Endodermal cell (in vitro differentiated cells): Measurements from ENCODE around the gene FCSK. TPM values are rescaled to one million over a fixed set of nuclear protein-coding genes. Genes with fewer than 3 reads are reported as not detected.

ENCODE experiments used
- DNase-seq: peaks from one replicate; pipeline ENCODE4 v3.0.0-alpha.2; 2017
- H3K27ac ChIP-seq: 2 replicates; pipeline ENCODE4 v1.5.1; 2013; ENCODE audit warnings: mild to moderate bottlenecking, low read depth, low read length, moderate library complexity
- H3K27me3 ChIP-seq: 2 replicates; pipeline ENCODE4 v1.6.1; 2013; ENCODE audit warnings: mild to moderate bottlenecking, low read length, moderate library complexity; ENCODE audit not compliant: insufficient read depth, control insufficient read depth, poor library complexity, severe bottlenecking
- H3K36me3 ChIP-seq: 2 replicates; pipeline ENCODE4 v1.7.0; 2013; ENCODE audit warnings: mild to moderate bottlenecking, low read length, moderate library complexity; ENCODE audit not compliant: control insufficient read depth, insufficient read depth
- H3K4me1 ChIP-seq: one replicate; pipeline ENCODE4 v1.7.0; 2013; ENCODE audit warnings: low read length; ENCODE audit not compliant: control insufficient read depth, insufficient read depth
- H3K4me3 ChIP-seq: 2 replicates; pipeline ENCODE4 v1.5.1; 2013; ENCODE audit warnings: mild to moderate bottlenecking, low read length, moderate library complexity
- H3K9ac ChIP-seq: 2 replicates; pipeline ENCODE4 v1.6.1; 2013; ENCODE audit warnings: mild to moderate bottlenecking, low read length, moderate library complexity; ENCODE audit not compliant: poor library complexity, severe bottlenecking; ENCODE audit errors: extremely low read depth
- H3K9me3 ChIP-seq: 2 replicates; pipeline ENCODE4 v1.6.1; 2013; ENCODE audit warnings: mild to moderate bottlenecking, low read length, moderate library complexity; ENCODE audit not compliant: control insufficient read depth
- H3K27ac Mint-ChIP-seq: 2 replicates; pipeline ENCODE4 v1.8.0; 2020; ENCODE audit warnings: mixed read lengths
- H3K27me3 Mint-ChIP-seq: 2 replicates; pipeline ENCODE4 v1.8.0; 2021; ENCODE audit warnings: mild to moderate bottlenecking, mixed read lengths; ENCODE audit not compliant: insufficient read depth
- H3K36me3 Mint-ChIP-seq: 2 replicates; pipeline ENCODE4 v1.8.0; 2020; ENCODE audit warnings: low read depth, mixed read lengths
- H3K4me1 Mint-ChIP-seq: 2 replicates; pipeline ENCODE4 v1.8.0; 2020; ENCODE audit warnings: mixed read lengths
- H3K4me3 Mint-ChIP-seq: 2 replicates; pipeline ENCODE4 v1.8.0; 2020; ENCODE audit warnings: mild to moderate bottlenecking, moderate library complexity, mixed read lengths
- H3K9me3 Mint-ChIP-seq: 2 replicates; pipeline ENCODE4 v1.8.0; 2020; ENCODE audit warnings: mild to moderate bottlenecking, mixed read lengths
- WGBS, 2 experiments: methylation state at CpG; one replicate each; pipeline versions ENCODE4 v1.1.5 to v1.1.7; 2013; ENCODE audit warnings: missing lambda C conversion rate in 2 of 2, mixed read lengths in 1 of 2; ENCODE audit not compliant: insufficient coverage in 1 of 2, insufficient read length in 1 of 2; 5-methylcytosine and 5-hydroxymethylcytosine counted together
- total RNA-seq, 2 donors: library from RNA; stranded (reverse); fragmentation: NEBNext Ultra II Directional in 1 of 2; extraction: Animal tissue kit (Norgen Biotek cat#: 25700) in 1 of 2; gene quantifications; 2 replicates in 1 of 2; 3 replicates in 1 of 2; pipeline ENCODE4 v1.2.1, GENCODE V29; 2021
- TF ChIP-seq, protein P1 (sequence below): fragments of 200-600 bp; sonication (generic); conservative IDR thresholded peaks from 2 replicates; pipeline ENCODE4 v1.5.0; 2021; ENCODE audit warnings: antibody characterized with exemption, mild to moderate bottlenecking

The FCSK gene
- total RNA-seq, 2 donors from 2014 or later, result 18.7 to 19.5 TPM

DNA sequence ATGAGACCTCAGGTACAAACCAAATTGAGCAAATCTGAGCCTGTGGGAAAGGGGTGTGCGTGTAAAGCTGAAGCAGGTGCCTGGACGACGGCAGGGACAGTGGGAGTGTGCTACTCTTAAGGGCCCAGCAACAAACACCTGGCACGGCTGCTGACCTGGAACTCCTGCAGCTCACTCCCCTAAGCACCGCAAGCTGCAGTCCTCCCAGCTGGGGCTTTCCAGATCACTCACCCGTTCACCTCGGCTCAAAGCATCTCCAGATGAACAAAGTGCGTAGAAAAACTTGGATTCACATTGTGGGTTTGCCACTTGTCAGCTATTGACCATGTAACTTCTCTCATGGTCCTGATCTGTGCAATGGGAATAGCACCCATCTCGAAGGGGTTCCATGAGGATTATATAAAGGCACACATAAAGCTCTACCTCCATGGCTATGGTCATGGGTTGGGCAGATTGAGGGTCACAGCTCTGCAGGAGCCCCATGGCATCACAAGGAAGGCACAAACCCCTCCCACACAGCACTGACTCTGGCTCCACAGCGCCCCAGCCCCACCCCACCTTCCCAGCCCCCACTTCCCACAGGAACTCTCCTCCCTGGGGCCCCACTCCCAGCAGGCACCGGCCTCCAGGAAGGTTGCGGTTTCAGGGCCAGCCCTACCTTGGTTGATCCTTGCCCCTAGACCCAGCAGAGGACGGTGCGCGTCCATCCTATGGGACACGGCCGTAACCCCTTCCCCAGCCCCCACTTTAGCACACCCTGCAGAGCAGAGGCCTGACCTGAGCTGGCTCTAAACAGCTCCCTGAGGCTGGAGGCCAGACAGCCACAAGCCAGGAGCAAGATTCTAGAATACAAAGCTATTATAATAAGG, 37.4 kb upstream of the FCSK start:
- Histone ChIP-seq H3K9me3 (no peaks in the 10 kb centered on the region), H3K9ac (no peak overlapping the region), H3K36me3 (peaks cover 40% of the 10 kb centered on the region), H3K27me3 (no peaks in the 10 kb centered on the region), H3K4me3 (no peak overlapping the region), H3K4me1 (peaks cover 47% of the 10 kb centered on the region), H3K27ac (no peak overlapping the region)
- WGBS, 2 experiments, result 95 to 96% methylated on average over 9 to 17 of the region's 17 CpGs
- Mint-ChIP-seq H3K9me3 (no peaks in the 10 kb centered on the region), H3K27me3 (no peaks in the 10 kb centered on the region), H3K4me3 (no peak overlapping the region), H3K27ac (peak overlapping the region; percentile 23), H3K4me1 (peaks cover 69% of the 10 kb centered on the region), H3K36me3 (peaks cover 16% of the 10 kb centered on the region)
- TF ChIP-seq, protein P1, sequence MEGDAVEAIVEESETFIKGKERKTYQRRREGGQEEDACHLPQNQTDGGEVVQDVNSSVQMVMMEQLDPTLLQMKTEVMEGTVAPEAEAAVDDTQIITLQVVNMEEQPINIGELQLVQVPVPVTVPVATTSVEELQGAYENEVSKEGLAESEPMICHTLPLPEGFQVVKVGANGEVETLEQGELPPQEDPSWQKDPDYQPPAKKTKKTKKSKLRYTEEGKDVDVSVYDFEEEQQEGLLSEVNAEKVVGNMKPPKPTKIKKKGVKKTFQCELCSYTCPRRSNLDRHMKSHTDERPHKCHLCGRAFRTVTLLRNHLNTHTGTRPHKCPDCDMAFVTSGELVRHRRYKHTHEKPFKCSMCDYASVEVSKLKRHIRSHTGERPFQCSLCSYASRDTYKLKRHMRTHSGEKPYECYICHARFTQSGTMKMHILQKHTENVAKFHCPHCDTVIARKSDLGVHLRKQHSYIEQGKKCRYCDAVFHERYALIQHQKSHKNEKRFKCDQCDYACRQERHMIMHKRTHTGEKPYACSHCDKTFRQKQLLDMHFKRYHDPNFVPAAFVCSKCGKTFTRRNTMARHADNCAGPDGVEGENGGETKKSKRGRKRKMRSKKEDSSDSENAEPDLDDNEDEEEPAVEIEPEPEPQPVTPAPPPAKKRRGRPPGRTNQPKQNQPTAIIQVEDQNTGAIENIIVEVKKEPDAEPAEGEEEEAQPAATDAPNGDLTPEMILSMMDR, result no peak
- no peak for DNase-seq

DNA sequence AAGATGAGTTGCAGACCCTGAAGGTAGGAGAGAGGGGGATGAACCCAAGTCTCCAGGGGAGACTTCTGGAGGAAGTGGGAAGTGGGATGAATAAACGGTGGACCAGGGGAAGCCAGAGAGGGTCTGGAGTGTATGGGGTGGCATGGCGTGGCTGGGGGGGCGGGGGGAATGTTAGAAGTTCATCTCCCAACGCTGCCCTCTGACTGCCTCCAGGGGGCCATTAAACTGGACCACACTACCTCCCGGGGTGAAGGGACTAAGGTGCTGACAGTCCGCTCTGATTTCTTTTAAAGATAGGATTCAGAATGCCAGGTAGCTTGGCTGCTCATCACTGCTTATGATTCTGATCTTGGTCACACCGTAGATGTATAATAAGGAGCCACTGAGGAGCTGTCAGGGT, 36.7 kb upstream of the FCSK start:
- Mint-ChIP-seq H3K36me3 (peaks cover 13% of the 10 kb centered on the region), H3K9me3 (no peaks in the 10 kb centered on the region), H3K4me1 (peaks cover 75% of the 10 kb centered on the region), H3K27me3 (no peaks in the 10 kb centered on the region), H3K4me3 (no peak overlapping the region), H3K27ac (no peak overlapping the region)
- Histone ChIP-seq H3K4me1 (peaks cover 47% of the 10 kb centered on the region), H3K9ac (no peak overlapping the region), H3K27ac (no peak overlapping the region), H3K27me3 (no peaks in the 10 kb centered on the region), H3K9me3 (no peaks in the 10 kb centered on the region), H3K36me3 (peaks cover 40% of the 10 kb centered on the region), H3K4me3 (no peak overlapping the region)
- DNase-seq, result no peak
- TF ChIP-seq, protein P1, result no peak
- WGBS, 2 experiments, result 86 to 100% methylated on average over 2 to 7 of the region's 7 CpGs

DNA sequence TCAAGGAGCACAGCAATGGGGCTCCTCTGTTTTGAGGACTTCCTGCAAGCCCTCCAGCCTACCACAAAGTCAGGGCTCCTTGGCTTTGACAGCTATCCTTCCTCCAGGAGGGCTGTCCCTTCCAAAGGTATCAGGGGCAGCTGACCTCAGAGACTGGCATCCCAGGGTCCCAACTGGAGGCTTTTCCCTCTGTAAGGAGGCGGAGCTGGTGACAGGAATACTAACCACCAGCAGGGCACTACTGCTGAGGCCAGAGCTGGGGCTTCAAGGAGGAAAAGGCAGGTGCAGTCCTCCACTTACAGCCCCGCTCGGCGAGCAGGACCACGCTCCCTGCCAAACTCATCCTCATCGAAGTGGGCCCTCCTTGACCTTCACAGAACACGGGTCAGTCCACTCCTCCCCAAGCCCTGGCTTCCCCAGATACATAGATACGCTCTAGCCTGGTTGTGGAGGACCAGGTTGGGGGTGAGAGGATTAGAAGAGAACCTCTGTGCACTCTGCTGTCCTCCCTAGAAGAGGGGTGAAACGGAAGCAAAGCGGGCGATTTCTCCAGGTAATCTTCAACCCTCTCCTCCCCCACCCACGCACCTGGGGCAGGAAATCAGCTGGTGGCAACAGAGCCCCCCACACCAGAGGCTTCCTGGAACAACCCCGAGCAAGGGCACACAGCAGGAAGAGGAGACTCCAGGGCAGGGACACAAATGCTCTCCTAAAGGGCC, 36.0 kb upstream of the FCSK start:
- no peaks in the 10 kb centered on the region for H3K27me3 ChIP-seq
- peaks cover 81% of the 10 kb centered on the region for H3K4me1 Mint-ChIP-seq
- TF ChIP-seq, protein P1, result peak; percentile 24
- peaks cover 48% of the 10 kb centered on the region for H3K36me3 ChIP-seq
- no peak overlapping the region for H3K4me3 ChIP-seq
- no peaks in the 10 kb centered on the region for H3K9me3 Mint-ChIP-seq
- H3K27ac ChIP-seq, result peak overlapping the region; percentile 11
- H3K9ac ChIP-seq, result no peak overlapping the region
- H3K27ac Mint-ChIP-seq, result peak overlapping the region; percentile 55
- DNase-seq, result peak; percentile 78
- WGBS, 2 experiments, result 87 to 100% methylated on average over 7 to 13 of the region's 13 CpGs
- no peaks in the 10 kb centered on the region for H3K9me3 ChIP-seq
- H3K4me1 ChIP-seq, result peaks cover 52% of the 10 kb centered on the region
- H3K27me3 Mint-ChIP-seq, result no peaks in the 10 kb centered on the region
- H3K36me3 Mint-ChIP-seq, result peaks cover 18% of the 10 kb centered on the region
- H3K4me3 Mint-ChIP-seq, result no peak overlapping the region
